GM21360 (cell line): ENCODE measurements around the gene NEK9.
"Not testable (repeated sequence)": the region's sequence is repeated elsewhere in the genome, so short reads cannot be mapped to it uniquely, and the experiment has no call there.

ENCODE experiments used
- ATAC-seq: cut with Tn5 transposase; IDR thresholded peaks from one replicate; pipeline ENCODE4 v1.9.1; 2021; ENCODE audit warnings: mild to moderate bottlenecking, moderate library complexity; ENCODE audit not compliant: unreplicated experiment

Gene NEK9

GRCh38 chr14:75147423-75148071 is 20.7 kb upstream of the NEK9 start:
- ATAC-seq: no peak

GRCh38 chr14:75144944-75145343 is 18.1 kb upstream of the NEK9 start:
- no peak for ATAC-seq

- ATAC-seq: no peak
Measured at GRCh38 chr14:75143761-75144527, 17.1 kb upstream of the NEK9 start.

- ATAC-seq: no peak
Measured at GRCh38 chr14:75142494-75142893, 15.6 kb upstream of the NEK9 start.

- ATAC-seq: no peak
Measured at GRCh38 chr14:75141967-75142366, 15.1 kb upstream of the NEK9 start.

- no peak for ATAC-seq
Measured at GRCh38 chr14:75141062-75141461, 14.2 kb upstream of the NEK9 start.

GRCh38 chr14:75140620-75141019 is 13.8 kb upstream of the NEK9 start:
- ATAC-seq: no peak

GRCh38 chr14:75139185-75139584 is 12.3 kb upstream of the NEK9 start:
- no peak for ATAC-seq

GRCh38 chr14:75138492-75138891 is 11.6 kb upstream of the NEK9 start:
- ATAC-seq: no peak

GRCh38 chr14:75134644-75135043 is 7.8 kb upstream of the NEK9 start:
- ATAC-seq: no peak

- ATAC-seq: no peak
Measured at GRCh38 chr14:75133597-75133996, 6.7 kb upstream of the NEK9 start.

GRCh38 chr14:75132382-75133086 is 5.7 kb upstream of the NEK9 start:
- ATAC-seq: no peak

- no peak for ATAC-seq
Measured at GRCh38 chr14:75128596-75128990, 1.7 kb upstream of the NEK9 start.

- ATAC-seq: no peak
Measured at GRCh38 chr14:75127903-75128595, 1.2 kb upstream of the NEK9 start.

GRCh38 chr14:75127474-75127820 is 599 bp upstream of the NEK9 start:
- ATAC-seq: not testable (repeated sequence)

GRCh38 chr14:75126121-75126544 is 715 bp downstream of the NEK9 start:
- no peak for ATAC-seq

- no peak for ATAC-seq
Measured at GRCh38 chr14:75125617-75126016, 1.2 kb downstream of the NEK9 start.

GRCh38 chr14:75123991-75124390 is 2.9 kb downstream of the NEK9 start:
- no peak for ATAC-seq

- no peak for ATAC-seq
Measured at GRCh38 chr14:75121552-75121951, 5.3 kb downstream of the NEK9 start.

- ATAC-seq: no peak
Measured at GRCh38 chr14:75120541-75121291, 6.1 kb downstream of the NEK9 start.

- ATAC-seq: no peak
Measured at GRCh38 chr14:75119056-75119455, 7.8 kb downstream of the NEK9 start.
